HL-60 (cell line): ENCODE results near the gene NOXA1.

Experiments
- POLR2AphosphoS5 ChIP-seq: IDR thresholded peaks from 2 replicates; pipeline ENCODE4 v1.6.1; 2012; ENCODE audit warnings: low read depth
- TF ChIP-seq, protein P1 (sequence below): IDR thresholded peaks from one replicate; pipeline ENCODE4 v1.5.1; 2011; ENCODE audit warnings: low read length, control low read depth, inconsistent platforms; ENCODE audit not compliant: insufficient read depth

DNA sequence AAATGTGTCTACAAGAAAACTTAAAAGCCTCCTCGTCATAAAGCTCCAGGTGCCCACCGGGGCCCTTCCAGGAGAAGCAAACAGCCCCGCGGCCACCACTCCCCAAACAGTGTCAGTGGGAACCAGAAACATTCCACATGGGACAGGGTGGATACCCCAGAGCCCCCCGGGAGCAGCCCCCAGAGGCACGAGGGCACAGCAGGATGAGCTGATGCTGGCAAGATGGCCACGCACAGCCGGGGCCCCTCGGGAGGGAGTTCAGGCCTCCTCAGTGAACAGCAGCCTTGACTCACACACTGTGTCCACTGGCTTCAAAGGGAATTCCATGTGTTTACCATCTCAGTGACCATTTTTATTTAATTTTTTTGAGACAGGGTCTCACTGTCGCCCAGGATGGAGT is 10.8 kb upstream of the NOXA1 start:
- no peak for TF ChIP-seq POLR2AphosphoS5
- TF ChIP-seq, protein P1, sequence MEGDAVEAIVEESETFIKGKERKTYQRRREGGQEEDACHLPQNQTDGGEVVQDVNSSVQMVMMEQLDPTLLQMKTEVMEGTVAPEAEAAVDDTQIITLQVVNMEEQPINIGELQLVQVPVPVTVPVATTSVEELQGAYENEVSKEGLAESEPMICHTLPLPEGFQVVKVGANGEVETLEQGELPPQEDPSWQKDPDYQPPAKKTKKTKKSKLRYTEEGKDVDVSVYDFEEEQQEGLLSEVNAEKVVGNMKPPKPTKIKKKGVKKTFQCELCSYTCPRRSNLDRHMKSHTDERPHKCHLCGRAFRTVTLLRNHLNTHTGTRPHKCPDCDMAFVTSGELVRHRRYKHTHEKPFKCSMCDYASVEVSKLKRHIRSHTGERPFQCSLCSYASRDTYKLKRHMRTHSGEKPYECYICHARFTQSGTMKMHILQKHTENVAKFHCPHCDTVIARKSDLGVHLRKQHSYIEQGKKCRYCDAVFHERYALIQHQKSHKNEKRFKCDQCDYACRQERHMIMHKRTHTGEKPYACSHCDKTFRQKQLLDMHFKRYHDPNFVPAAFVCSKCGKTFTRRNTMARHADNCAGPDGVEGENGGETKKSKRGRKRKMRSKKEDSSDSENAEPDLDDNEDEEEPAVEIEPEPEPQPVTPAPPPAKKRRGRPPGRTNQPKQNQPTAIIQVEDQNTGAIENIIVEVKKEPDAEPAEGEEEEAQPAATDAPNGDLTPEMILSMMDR = no peak
